GM21737 (cell line): Measurements from ENCODE around the gene ZNF423.
"Not testable (repeated sequence)": the region's sequence is repeated elsewhere in the genome, so short reads cannot be mapped to it uniquely, and the experiment has no call there.

Experiments
- ATAC-seq: cut with Tn5 transposase; IDR thresholded peaks from one replicate; pipeline ENCODE4 v1.9.1; 2021; ENCODE audit warnings: mild to moderate bottlenecking, moderate library complexity; ENCODE audit not compliant: unreplicated experiment

ZNF423 gene

GRCh38 chr16:49871824-49872223 is 15.9 kb upstream of the ZNF423 start:
- not testable (repeated sequence) for ATAC-seq

- no peak for ATAC-seq
These were observed 13.8 kb upstream of the ZNF423 start for GRCh38 chr16:49869731-49870130.

- ATAC-seq, result no peak
These were observed 12.1 kb upstream of the ZNF423 start for GRCh38 chr16:49867796-49868668.

GRCh38 chr16:49867234-49867633 is 11.3 kb upstream of the ZNF423 start:
- ATAC-seq, result no peak

DNA sequence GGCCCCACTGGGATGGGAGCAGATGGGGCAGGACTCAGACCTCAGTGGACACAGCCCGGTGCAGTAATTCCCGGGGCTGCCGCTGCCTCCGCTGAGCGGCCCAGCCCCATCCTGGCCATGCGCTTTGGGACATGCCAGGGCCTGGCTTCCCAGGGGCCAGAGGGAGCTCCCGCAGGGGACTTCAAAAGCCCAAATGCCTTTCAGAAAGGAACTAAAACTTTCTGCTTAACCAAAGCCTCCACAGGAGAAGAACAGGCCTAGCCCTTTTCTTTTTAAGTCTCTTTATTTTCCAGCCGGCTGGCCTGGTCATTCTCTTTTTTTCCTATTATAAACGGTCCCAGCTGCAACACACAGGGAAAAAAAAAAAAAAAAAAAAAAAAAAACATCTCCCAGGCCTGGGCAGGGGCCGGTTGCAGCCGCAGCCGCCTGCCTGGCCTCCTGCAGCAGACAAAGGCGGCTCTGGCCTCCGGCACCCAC is 10.7 kb upstream of the ZNF423 start:
- ATAC-seq, result no peak

- ATAC-seq, result no peak
These were observed 6.8 kb upstream of the ZNF423 start for GRCh38 chr16:49862694-49863093.

- no peak for ATAC-seq
These were observed 5.4 kb upstream of the ZNF423 start for GRCh38 chr16:49861299-49861698.

- ATAC-seq, result no peak
These were observed 4.7 kb upstream of the ZNF423 start for GRCh38 chr16:49860593-49860992.

GRCh38 chr16:49859125-49859811 is 3.4 kb upstream of the ZNF423 start:
- no peak for ATAC-seq

GRCh38 chr16:49858200-49859124 is 2.5 kb upstream of the ZNF423 start:
- ATAC-seq, result no peak

DNA sequence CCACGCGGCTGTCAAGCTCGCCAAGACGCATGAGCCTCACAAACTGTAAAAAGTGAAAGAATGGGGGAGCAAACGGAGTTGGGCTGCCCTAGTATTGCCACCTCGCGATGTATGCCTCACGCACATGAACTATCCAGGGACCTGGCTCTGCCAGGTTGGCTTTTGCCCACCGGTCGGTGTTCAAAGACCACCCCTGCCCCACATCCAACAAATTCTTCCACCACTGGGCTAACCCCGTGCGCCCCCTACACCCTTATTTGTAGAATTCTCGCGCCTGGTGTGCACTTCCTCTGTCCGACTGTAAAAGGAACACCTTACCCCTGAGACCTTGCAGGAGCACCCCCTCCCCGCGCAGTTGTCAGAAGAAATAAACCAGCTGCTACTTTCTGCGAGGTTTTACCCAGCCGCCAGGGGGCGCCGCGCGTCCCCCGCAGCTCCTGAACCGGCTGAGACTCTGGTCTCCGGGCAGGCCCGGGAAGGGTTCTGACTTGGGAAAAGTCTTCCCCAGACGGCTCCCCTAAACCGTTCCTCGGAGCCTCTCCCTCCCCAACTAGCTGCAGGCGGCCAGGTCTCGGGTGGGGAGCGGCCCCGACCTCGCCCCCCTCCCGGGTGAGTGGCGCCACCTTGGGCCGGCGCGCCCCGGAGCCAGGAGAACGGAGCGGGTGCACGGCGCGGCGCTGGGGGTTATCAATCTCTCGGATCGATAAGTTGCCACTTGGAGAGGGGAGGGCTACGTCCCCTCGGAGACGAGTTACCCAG is 1.7 kb upstream of the ZNF423 start:
- ATAC-seq, result no peak

- ATAC-seq, result no peak
These were observed 889 bp upstream of the ZNF423 start for GRCh38 chr16:49856672-49857330.

DNA sequence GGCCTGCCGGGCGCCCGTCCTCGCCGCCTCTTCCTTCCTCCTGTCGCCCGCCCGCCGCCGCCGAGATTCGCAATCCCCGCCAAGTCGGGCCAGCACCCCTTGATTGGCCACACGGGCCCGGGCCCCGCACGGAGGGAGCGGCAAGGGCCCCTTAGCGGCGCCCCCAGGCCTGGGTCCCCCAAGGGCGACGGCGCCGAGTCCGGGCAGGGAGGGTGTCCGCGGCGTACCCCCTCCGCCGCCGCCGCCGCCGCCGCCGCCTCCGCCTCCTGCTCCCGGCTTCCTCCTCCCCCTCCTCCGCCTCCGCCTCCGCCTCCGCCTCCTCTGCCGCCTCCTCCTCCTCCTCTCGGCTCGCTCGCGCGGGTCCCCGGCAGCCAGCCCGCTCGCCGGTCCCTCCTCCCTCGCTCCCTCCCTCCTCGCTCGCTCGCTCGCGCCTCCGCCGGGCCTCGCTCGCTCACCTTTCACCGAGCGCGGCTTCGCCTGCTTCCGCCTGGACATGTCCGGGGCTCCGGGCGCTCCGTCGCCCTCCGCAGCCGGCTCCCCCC is 561 bp downstream of the ZNF423 start:
- ATAC-seq, result peak; percentile 65

- peak; percentile 25 for ATAC-seq
These were observed 1.1 kb downstream of the ZNF423 start for GRCh38 chr16:49854796-49855203.

- no peak for ATAC-seq
These were observed 1.6 kb downstream of the ZNF423 start for GRCh38 chr16:49854188-49854795.

- no peak for ATAC-seq
These were observed 3.6 kb downstream of the ZNF423 start for GRCh38 chr16:49852279-49852678.

DNA sequence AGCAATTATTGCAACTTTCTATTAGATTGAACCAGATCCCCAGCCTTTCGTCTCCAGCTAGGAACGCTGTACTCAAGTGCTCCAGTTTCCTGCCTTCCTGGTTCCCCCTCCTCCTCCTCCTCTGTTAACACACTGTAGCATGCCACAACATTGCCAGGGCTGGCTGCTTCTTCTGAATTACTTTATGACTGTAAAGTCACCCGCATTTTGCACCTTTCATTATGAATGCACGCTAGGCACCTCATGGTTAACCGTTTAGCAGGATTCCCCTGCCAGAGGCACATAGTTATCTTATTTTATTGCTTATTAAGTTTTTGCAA is 4.5 kb downstream of the ZNF423 start:
- ATAC-seq, result no peak

GRCh38 chr16:49850558-49851467 is 5.1 kb downstream of the ZNF423 start:
- ATAC-seq, result no peak
